OCI-LY7 (cell line): Measurements from ENCODE around the gene SLC30A3. TPM values are rescaled to one million over a fixed set of nuclear protein-coding genes. Genes with fewer than 3 reads are reported as not detected.

Experiments used
- BruUV-seq: library from RNA; stranded (reverse); fragments of 400-500 nt; replicated peaks from 2 replicates; lab custom pipeline; 2021; lab: Mats Ljungman, UMichigan
- CTCF ChIA-PET: fragments of 300-600 bp; sonication (Branson Sonifier 250); formaldehyde crosslinking; loops from one replicate; lab custom pipeline; 2022; ENCODE audit warnings: antibody characterized with exemption; ENCODE audit not compliant: unreplicated experiment; lab: Charles Lee
- POLR2A ChIA-PET: fragments of 300-600 bp; sonication (Branson Sonifier 250); formaldehyde crosslinking; loops from one replicate; lab custom pipeline; 2022; ENCODE audit warnings: antibody characterized with exemption; lab: Charles Lee
- DNase-seq: peaks from one replicate; pipeline ENCODE4 v3.0.0-alpha.2; 2015; ENCODE audit warnings: low spot score
- H2AFZ ChIP-seq: fragments of 200-600 bp; sonication (generic), shearing (Covaris generic); 2 replicates; pipeline ENCODE4 v1.6.1; 2014; ENCODE audit warnings: mild to moderate bottlenecking, antibody characterized with exemption, low read length, moderate library complexity
- H3K27ac ChIP-seq: fragments of 200-600 bp; sonication (generic); 2 replicates; pipeline ENCODE4 v1.5.1; 2014; ENCODE audit warnings: mixed run types, low read depth, mild to moderate bottlenecking, moderate library complexity, low read length, inconsistent platforms; ENCODE audit not compliant: poor library complexity, severe bottlenecking
- H3K36me3 ChIP-seq: fragments of 200-600 bp; sonication (generic); 2 replicates; pipeline ENCODE4 v1.6.1; 2014; ENCODE audit warnings: mild to moderate bottlenecking, antibody characterized with exemption, low read length, moderate library complexity, mixed read lengths; ENCODE audit not compliant: insufficient read depth
- H3K4me1 ChIP-seq: fragments of 200-600 bp; sonication (generic); 2 replicates; pipeline ENCODE4 v1.5.1; 2014; ENCODE audit warnings: mild to moderate bottlenecking, low read length; ENCODE audit not compliant: insufficient read depth, poor library complexity, severe bottlenecking
- H3K4me2 ChIP-seq: fragments of 200-600 bp; sonication (generic); 2 replicates; pipeline ENCODE4 v1.6.1; 2014; ENCODE audit warnings: mild to moderate bottlenecking, low read length
- H3K4me3 ChIP-seq: fragments of 200-600 bp; sonication (generic); 2 replicates; pipeline ENCODE4 v1.5.1; 2014; ENCODE audit warnings: mild to moderate bottlenecking, low read depth, low read length; ENCODE audit not compliant: poor library complexity, severe bottlenecking
- H3K79me2 ChIP-seq: fragments of 200-600 bp; sonication (generic); 2 replicates; pipeline ENCODE4 v1.6.1; 2016; ENCODE audit warnings: low read depth, mild to moderate bottlenecking, low read length, moderate library complexity, mixed read lengths; ENCODE audit not compliant: insufficient read depth
- H3K9me2 ChIP-seq: fragments of 200-600 bp; sonication (generic); 2 replicates; pipeline ENCODE4 v1.6.1; 2016; ENCODE audit warnings: mild to moderate bottlenecking, low read length, mixed read lengths; ENCODE audit not compliant: insufficient read depth
- H3K9me3 ChIP-seq: fragments of 200-600 bp; sonication (generic); 2 replicates; pipeline ENCODE4 v1.6.1; 2014; ENCODE audit warnings: mild to moderate bottlenecking, mixed run types, low read length, mixed read lengths
- H4K20me1 ChIP-seq: fragments of 200-600 bp; sonication (generic); 2 replicates; pipeline ENCODE4 v1.6.1; 2014; ENCODE audit warnings: mild to moderate bottlenecking, antibody characterized with exemption, low read length, moderate library complexity, mixed read lengths; ENCODE audit not compliant: insufficient read depth
- EZH2phosphoT487 ChIP-seq: fragments of 200-600 bp; sonication (generic); IDR thresholded peaks from 2 replicates; pipeline ENCODE4 v1.6.1; 2018; ENCODE audit warnings: low read depth, borderline replicate concordance, mild to moderate bottlenecking, mixed run types, antibody characterized with exemption, low read length, moderate library complexity, mixed read lengths
- intact Hi-C: fragments of 100-400 bp; cut with micrococcal nuclease; formaldehyde crosslinking; loops from one replicate; pipeline ENCODE4 v1.10.0; 2022; ENCODE audit not compliant: unreplicated experiment
- total RNA-seq, 2 experiments: library from RNA; depleted of rRNA in 1 of 2; stranded (reverse); fragments of >200 nt in 1 of 2; shearing (Covaris generic) in 1 of 2; gene quantifications; 2 replicates each; pipeline ENCODE4 v1.2.3, GENCODE V29; 2014 to 2022
- TF ChIP-seq, protein P1 (sequence below): fragments of 200-600 bp; sonication (generic); conservative IDR thresholded peaks from 2 replicates; pipeline ENCODE4 v1.5.1; 2014; ENCODE audit warnings: mild to moderate bottlenecking, antibody characterized with exemption, low read length, moderate library complexity, mixed read lengths

Gene SLC30A3
- total RNA-seq, 2 experiments from 2014 or later, result 23.3 to 71.6 TPM

DNA sequence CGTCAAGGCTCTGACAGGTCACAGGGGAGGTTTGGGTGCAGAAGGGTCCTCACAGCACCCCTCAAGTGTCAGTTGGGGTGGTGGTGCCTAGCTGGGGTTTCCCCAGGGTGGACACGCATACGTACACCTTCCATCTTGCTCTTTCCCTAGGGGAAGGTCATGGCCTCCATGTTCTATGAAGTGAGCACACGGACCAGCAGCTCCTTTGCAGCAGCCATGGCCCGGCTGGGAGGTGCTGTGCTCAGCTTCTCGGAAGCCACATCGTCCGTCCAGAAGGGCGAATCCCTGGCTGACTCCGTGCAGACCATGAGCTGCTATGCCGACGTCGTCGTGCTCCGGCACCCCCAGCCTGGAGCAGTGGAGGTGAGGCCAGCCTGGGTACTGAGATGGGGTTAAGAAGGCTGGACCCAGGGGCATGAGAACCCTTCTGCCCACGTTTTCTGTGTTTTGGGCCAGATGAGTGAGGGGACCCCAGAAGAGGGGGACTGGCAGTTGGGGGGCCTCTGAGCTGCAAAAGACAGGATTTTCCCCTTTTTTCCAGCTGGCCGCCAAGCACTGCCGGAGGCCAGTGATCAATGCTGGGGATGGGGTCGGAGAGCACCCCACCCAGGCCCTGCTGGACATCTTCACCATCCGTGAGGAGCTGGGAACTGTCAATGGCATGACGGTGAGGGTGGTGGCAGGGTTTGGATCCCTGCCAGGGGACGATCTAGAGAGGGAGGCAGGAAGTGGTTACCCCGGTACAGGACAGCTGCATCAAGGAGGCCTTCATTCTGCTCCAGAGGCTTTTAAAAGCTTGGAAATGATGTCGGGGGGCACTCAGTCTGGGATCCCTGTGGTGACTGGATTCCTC lies 20.9 kb downstream of the SLC30A3 start:
- H3K4me2 ChIP-seq, result no peak overlapping the region
- no peaks in the 10 kb centered on the region for H3K9me3 ChIP-seq
- no peaks in the 10 kb centered on the region for H3K9me2 ChIP-seq
- H3K4me3 ChIP-seq, result no peak overlapping the region
- POLR2A ChIA-PET, result interaction anchor here (0.6 to 1.3 kb wide), 3 partner anchors 9 to 133 kb away, joined by 3 to 4 read pairs (median 3); no protein-coding TSS in a partner anchor
- TF ChIP-seq EZH2phosphoT487, result no peak
- TF ChIP-seq, protein P1, sequence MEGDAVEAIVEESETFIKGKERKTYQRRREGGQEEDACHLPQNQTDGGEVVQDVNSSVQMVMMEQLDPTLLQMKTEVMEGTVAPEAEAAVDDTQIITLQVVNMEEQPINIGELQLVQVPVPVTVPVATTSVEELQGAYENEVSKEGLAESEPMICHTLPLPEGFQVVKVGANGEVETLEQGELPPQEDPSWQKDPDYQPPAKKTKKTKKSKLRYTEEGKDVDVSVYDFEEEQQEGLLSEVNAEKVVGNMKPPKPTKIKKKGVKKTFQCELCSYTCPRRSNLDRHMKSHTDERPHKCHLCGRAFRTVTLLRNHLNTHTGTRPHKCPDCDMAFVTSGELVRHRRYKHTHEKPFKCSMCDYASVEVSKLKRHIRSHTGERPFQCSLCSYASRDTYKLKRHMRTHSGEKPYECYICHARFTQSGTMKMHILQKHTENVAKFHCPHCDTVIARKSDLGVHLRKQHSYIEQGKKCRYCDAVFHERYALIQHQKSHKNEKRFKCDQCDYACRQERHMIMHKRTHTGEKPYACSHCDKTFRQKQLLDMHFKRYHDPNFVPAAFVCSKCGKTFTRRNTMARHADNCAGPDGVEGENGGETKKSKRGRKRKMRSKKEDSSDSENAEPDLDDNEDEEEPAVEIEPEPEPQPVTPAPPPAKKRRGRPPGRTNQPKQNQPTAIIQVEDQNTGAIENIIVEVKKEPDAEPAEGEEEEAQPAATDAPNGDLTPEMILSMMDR, result no peak
- no peaks in the 10 kb centered on the region for H3K4me1 ChIP-seq
- intact Hi-C loops, result no loop called here
- no peak for DNase-seq
- H3K27ac ChIP-seq, result no peak overlapping the region
- CTCF ChIA-PET, result no interaction called here
- H3K79me2 ChIP-seq, result no peaks in the 10 kb centered on the region
- no peaks in the 10 kb centered on the region for H4K20me1 ChIP-seq
- no TSS peak for BruUV-seq
- H2AFZ ChIP-seq, result no peak overlapping the region
- H3K36me3 ChIP-seq, result peaks cover 90% of the 10 kb centered on the region

DNA sequence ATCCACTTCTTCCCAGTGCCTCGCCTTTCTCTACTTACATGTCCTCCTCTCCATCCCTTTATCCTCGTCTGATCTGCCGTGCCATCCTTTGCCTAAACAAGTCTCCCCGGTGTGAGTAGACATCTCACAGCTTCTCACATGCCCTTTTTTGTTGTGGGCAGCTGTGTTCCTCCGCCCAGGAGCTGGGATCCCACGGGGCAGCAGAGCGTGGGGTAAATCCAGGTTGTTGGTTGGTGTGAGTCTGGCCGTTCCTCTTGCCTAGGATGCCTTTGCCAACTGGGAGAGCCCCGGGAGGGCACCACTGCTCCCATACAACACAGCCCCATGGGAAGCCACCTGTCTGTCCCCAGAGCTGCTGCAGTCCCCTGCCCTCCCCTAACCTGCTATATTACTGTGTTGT lies 22.4 kb downstream of the SLC30A3 start:
- no peaks in the 10 kb centered on the region for H3K9me2 ChIP-seq
- H3K4me1 ChIP-seq, result no peaks in the 10 kb centered on the region
- H3K4me3 ChIP-seq, result no peak overlapping the region
- H3K36me3 ChIP-seq, result peaks cover 100% of the 10 kb centered on the region
- no TSS peak for BruUV-seq
- CTCF ChIA-PET, result no interaction called here
- H4K20me1 ChIP-seq, result no peaks in the 10 kb centered on the region
- no peaks in the 10 kb centered on the region for H3K79me2 ChIP-seq
- POLR2A ChIA-PET, result no interaction called here
- no peak overlapping the region for H3K27ac ChIP-seq
- no peak for DNase-seq
- TF ChIP-seq, protein P1, result no peak
- no peak for TF ChIP-seq EZH2phosphoT487
- H3K4me2 ChIP-seq, result no peak overlapping the region
- H3K9me3 ChIP-seq, result no peaks in the 10 kb centered on the region
- intact Hi-C loops, result no loop called here
- no peak overlapping the region for H2AFZ ChIP-seq

DNA sequence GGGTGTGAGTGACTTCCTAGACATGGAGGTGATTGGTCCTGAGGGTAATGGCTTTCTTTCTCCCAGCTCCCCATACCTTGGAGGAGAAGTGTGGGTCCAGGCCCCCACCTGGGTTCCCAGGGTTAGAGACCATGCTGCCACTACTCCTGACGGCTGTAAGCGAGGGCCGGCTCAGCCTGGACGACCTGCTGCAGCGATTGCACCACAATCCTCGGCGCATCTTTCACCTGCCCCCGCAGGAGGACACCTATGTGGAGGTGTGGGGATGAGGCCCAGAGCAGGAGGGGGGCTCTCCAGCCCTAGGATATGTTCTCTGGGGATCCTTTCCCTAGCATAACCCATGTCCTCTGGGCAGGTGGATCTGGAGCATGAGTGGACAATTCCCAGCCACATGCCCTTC lies 23.9 kb downstream of the SLC30A3 start:
- intact Hi-C loops, result no loop called here
- BruUV-seq, result no TSS peak
- CTCF ChIA-PET, result no interaction called here

More for the DNA sequence above, 23.9 kb downstream of the SLC30A3 start:
- Histone ChIP-seq H3K9me2 (no peaks in the 10 kb centered on the region), H3K4me1 (no peaks in the 10 kb centered on the region), H3K9me3 (no peaks in the 10 kb centered on the region), H3K4me3 (no peak overlapping the region), H3K4me2 (no peak overlapping the region), H3K36me3 (peaks cover 100% of the 10 kb centered on the region), H2AFZ (no peak overlapping the region), H3K79me2 (no peaks in the 10 kb centered on the region), H3K27ac (no peak overlapping the region), H4K20me1 (no peaks in the 10 kb centered on the region)
- POLR2A ChIA-PET, result no interaction called here
- TF ChIP-seq, protein P1, result no peak
- TF ChIP-seq EZH2phosphoT487, result no peak
- no peak for DNase-seq
